K562 (cell line): ENCODE measurements around the gene CRAT. TPM values are rescaled to one million over a fixed set of nuclear protein-coding genes. Genes with fewer than 3 reads are reported as not detected.

Experiments used
- BCL6 ChIP-seq: fragments of 250-450 bp; sonication (Bioruptor Pico); IDR thresholded peaks from 2 replicates; pipeline ENCODE4 v1.4.0; 2020
- CHAMP1 ChIP-seq: fragments of 450-650 bp; IDR thresholded peaks from 2 replicates; pipeline ENCODE4 v1.6.1; 2016; ENCODE audit warnings: mild to moderate bottlenecking
- CREB5 ChIP-seq: fragments of 250-450 bp; sonication (Bioruptor Pico); IDR thresholded peaks from 2 replicates; pipeline ENCODE4 v1.5.0; 2020; ENCODE audit warnings: mild to moderate bottlenecking
- EGR1 ChIP-seq: fragments of 450-650 bp; conservative IDR thresholded peaks from 2 replicates; pipeline ENCODE4 v1.6.1; 2017; ENCODE audit warnings: mild to moderate bottlenecking
- FOS ChIP-seq: IDR thresholded peaks from 3 replicates; pipeline ENCODE4 v1.6.1; 2011; ENCODE audit not compliant: insufficient read length; ENCODE audit errors: extremely low read depth
- ILK ChIP-seq: fragments of 450-650 bp; IDR thresholded peaks from 2 replicates; pipeline ENCODE4 v1.6.1; 2016; ENCODE audit warnings: missing genetic modification characterization, low read depth, mild to moderate bottlenecking, missing compliant biosample characterization, moderate library complexity, borderline replicate concordance
- NR1H2 ChIP-seq: sonication (generic); formaldehyde crosslinking; IDR thresholded peaks from 2 replicates; pipeline ENCODE4 v1.4.0; 2020; ENCODE audit warnings: mild to moderate bottlenecking, missing genetic modification reagents
- PCBP2 ChIP-seq: fragments of 200-400 bp; formaldehyde crosslinking; IDR thresholded peaks from 2 replicates; pipeline ENCODE4 v1.6.1; 2018; ENCODE audit warnings: low read length, low read depth, mild to moderate bottlenecking, moderate library complexity; ENCODE audit not compliant: poor library complexity, severe bottlenecking
- PRPF4 ChIP-seq: fragments of 200-400 bp; formaldehyde crosslinking; IDR thresholded peaks from one replicate; pipeline ENCODE4 v1.6.1; 2017; ENCODE audit warnings: low read length, low read depth, mild to moderate bottlenecking; ENCODE audit not compliant: insufficient read depth, poor library complexity, severe bottlenecking
- RBM22 ChIP-seq: fragments of 200-400 bp; formaldehyde crosslinking; IDR thresholded peaks from 2 replicates; pipeline ENCODE4 v1.6.1; 2018; ENCODE audit warnings: low read length, low read depth; ENCODE audit not compliant: poor library complexity, severe bottlenecking
- SFPQ ChIP-seq: fragments of 200-400 bp; formaldehyde crosslinking; IDR thresholded peaks from 2 replicates; pipeline ENCODE4 v1.6.1; 2017; ENCODE audit warnings: mild to moderate bottlenecking, low read depth, low read length, moderate library complexity
- TAF1 ChIP-seq: IDR thresholded peaks from 2 replicates; pipeline ENCODE4 v1.6.1; 2011; ENCODE audit warnings: mild to moderate bottlenecking, low read length, moderate library complexity; ENCODE audit not compliant: insufficient read depth, control insufficient read depth, severe bottlenecking; ENCODE audit errors: extremely low read depth
- TFAP4 ChIP-seq: sonication (generic); formaldehyde crosslinking; IDR thresholded peaks from 2 replicates; pipeline ENCODE4 v1.8.0; 2022; ENCODE audit warnings: missing genetic modification reagents, mild to moderate bottlenecking, moderate library complexity, borderline replicate concordance
- YBX1 ChIP-seq: fragments of 450-650 bp; IDR thresholded peaks from 2 replicates; pipeline ENCODE4 v1.7.1; 2016; ENCODE audit warnings: mild to moderate bottlenecking
- ZKSCAN3 ChIP-seq: fragments of 250-450 bp; sonication (Bioruptor Pico); IDR thresholded peaks from 2 replicates; pipeline ENCODE4 v1.4.0; 2020
- ZNF143 ChIP-seq: sonication (generic); formaldehyde crosslinking; IDR thresholded peaks from 2 replicates; pipeline ENCODE4 v1.9.0; 2022; ENCODE audit warnings: mild to moderate bottlenecking, missing genetic modification reagents
- ZNF280A ChIP-seq: fragments of 450-650 bp; IDR thresholded peaks from 2 replicates; pipeline ENCODE4 v1.6.1; 2018; ENCODE audit warnings: mild to moderate bottlenecking, low read depth; ENCODE audit not compliant: partially characterized antibody
- ZNF696 ChIP-seq: fragments of 250-450 bp; sonication (Bioruptor Pico); conservative IDR thresholded peaks from 2 replicates; pipeline ENCODE4 v1.4.0; 2020; ENCODE audit warnings: mild to moderate bottlenecking, moderate library complexity
- polyA plus RNA-seq, 8 experiments: library from polyadenylated mRNA; depleted of rRNA in 4 of 8; stranded (reverse) in 5 of 8; unstranded in 3 of 8; fragments of >200 nt; fragmentation: Nextera tagmentation in 2 of 8; fragmentation: Illumina TruSeq in 1 of 8; extraction: Ambion mirVana in 2 of 8; extraction: Trizol in 1 of 8; gene quantifications; 2 replicates each; pipeline versions ENCODE4 v1.2.1 to v1.2.3, GENCODE V29; 2011 to 2014; ENCODE audit warnings: inconsistent platforms in 1 of 8, missing spikeins in 1 of 8
- total RNA-seq, 7 experiments: library from RNA; depleted of rRNA in 6 of 7; stranded (reverse); fragments of >200 nt in 6 of 7; fragmentation: Illumina TruSeq in 2 of 7; extraction: Trizol in 2 of 7; gene quantifications; 2 replicates each; pipeline versions ENCODE4 v1.2.1 to v1.2.3, GENCODE V29; 2011 to 2021; ENCODE audit warnings: low replicate concordance in 1 of 7

CRAT gene
- total and polyA plus RNA-seq, 9 of the 15 experiments (the other 6 are each of a cell fraction or from before 2014, with no cell fraction given), result 0.20 to 13.8 (median 5.4) TPM

GRCh38 chr9:129080601-129081387 is 29.8 kb downstream of the CRAT start, which contains the start of gene DOLPP1 (continued):
- peak; percentile 93 for TF ChIP-seq TFAP4
- no peak for TF ChIP-seq ZNF696
- TF ChIP-seq ILK (tag), result no peak
- no peak for TF ChIP-seq PCBP2
- no peak for TF ChIP-seq SFPQ
- TF ChIP-seq YBX1, result no peak
- no peak for TF ChIP-seq CREB5 (CRISPR knock-in tag)
- TF ChIP-seq EGR1, result peak; percentile 66
- no peak for TF ChIP-seq PRPF4
- TF ChIP-seq RBM22, result no peak
- TF ChIP-seq NR1H2 (CRISPR knock-in tag), result no peak
- TF ChIP-seq CHAMP1, result no peak
- TF ChIP-seq ZNF143, result no peak
- 0 out of 2 replicates have a peak, but pooled peaks have one; percentile 41 for TF ChIP-seq BCL6
- TF ChIP-seq ZNF280A, result no peak
- no peak for TF ChIP-seq ZKSCAN3 (CRISPR knock-in tag)
- peak; percentile 99 for TF ChIP-seq FOS
- TF ChIP-seq TAF1, result peak; percentile 83
